ENCODE measurements around the gene LTB4R.

DNA sequence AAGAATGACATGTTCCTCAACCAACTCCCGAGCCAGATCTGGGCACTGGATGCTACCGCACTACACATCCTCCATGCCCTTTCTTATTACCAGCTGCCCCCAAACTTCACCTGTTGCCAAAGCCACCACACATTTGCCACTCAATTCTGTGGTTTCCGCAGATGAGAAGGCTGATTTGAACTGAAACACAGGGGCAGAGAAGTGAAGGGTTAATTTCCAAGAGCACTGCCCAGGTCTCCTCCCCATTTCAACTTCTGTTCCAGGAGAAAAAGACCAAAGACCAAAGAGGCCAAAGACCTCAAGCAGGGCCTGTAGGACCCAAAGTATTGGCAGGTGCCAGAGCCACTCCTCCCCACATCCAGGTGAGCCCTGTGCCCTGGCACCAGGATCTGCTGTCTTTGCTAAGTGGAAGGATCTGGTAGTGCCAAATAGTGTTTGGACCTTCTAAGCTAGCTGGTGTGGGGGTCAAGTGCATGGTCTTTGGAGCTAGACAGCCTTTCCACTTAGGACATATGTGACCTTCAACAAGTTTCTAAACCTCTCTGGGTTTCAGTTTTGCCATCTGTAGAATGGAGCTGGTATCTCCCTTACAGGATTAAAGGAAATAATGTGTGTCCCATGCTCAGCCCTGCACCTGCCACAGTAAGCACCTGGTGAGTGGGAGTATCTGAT, 19.7 kb upstream of the LTB4R start:
- no peak for TF ChIP-seq CTCF (IDR thresholded peaks at IDR 0.05; ENCODE audit: poor library complexity, severe bottlenecking)
- no peak for TF ChIP-seq EZH2 (IDR thresholded peaks at IDR 0.05; ENCODE audit: borderline replicate concordance, insufficient read depth, low read length, poor library complexity, severe bottlenecking)
- TF ChIP-seq, protein P1, sequence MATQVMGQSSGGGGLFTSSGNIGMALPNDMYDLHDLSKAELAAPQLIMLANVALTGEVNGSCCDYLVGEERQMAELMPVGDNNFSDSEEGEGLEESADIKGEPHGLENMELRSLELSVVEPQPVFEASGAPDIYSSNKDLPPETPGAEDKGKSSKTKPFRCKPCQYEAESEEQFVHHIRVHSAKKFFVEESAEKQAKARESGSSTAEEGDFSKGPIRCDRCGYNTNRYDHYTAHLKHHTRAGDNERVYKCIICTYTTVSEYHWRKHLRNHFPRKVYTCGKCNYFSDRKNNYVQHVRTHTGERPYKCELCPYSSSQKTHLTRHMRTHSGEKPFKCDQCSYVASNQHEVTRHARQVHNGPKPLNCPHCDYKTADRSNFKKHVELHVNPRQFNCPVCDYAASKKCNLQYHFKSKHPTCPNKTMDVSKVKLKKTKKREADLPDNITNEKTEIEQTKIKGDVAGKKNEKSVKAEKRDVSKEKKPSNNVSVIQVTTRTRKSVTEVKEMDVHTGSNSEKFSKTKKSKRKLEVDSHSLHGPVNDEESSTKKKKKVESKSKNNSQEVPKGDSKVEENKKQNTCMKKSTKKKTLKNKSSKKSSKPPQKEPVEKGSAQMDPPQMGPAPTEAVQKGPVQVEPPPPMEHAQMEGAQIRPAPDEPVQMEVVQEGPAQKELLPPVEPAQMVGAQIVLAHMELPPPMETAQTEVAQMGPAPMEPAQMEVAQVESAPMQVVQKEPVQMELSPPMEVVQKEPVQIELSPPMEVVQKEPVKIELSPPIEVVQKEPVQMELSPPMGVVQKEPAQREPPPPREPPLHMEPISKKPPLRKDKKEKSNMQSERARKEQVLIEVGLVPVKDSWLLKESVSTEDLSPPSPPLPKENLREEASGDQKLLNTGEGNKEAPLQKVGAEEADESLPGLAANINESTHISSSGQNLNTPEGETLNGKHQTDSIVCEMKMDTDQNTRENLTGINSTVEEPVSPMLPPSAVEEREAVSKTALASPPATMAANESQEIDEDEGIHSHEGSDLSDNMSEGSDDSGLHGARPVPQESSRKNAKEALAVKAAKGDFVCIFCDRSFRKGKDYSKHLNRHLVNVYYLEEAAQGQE (IDR thresholded peaks at IDR 0.05; ENCODE audit: borderline replicate concordance), result no peak
- no peak for TF ChIP-seq RAD21 (conservative IDR thresholded peaks at IDR 0.05)
- TF ChIP-seq EP300 (conservative IDR thresholded peaks at IDR 0.05; ENCODE audit: poor library complexity, severe bottlenecking), result no peak
- no peak for TF ChIP-seq MXI1 (conservative IDR thresholded peaks at IDR 0.05; ENCODE audit: poor library complexity, severe bottlenecking)
- no peak for TF ChIP-seq SMC3 (conservative IDR thresholded peaks at IDR 0.05; ENCODE audit: poor library complexity)
